Measurements from ENCODE around the gene TLR10.
"Not testable (repeated sequence)": the region's sequence is repeated elsewhere in the genome, so short reads cannot be mapped to it uniquely, and the experiment has no call there.

TLR10 gene

DNA sequence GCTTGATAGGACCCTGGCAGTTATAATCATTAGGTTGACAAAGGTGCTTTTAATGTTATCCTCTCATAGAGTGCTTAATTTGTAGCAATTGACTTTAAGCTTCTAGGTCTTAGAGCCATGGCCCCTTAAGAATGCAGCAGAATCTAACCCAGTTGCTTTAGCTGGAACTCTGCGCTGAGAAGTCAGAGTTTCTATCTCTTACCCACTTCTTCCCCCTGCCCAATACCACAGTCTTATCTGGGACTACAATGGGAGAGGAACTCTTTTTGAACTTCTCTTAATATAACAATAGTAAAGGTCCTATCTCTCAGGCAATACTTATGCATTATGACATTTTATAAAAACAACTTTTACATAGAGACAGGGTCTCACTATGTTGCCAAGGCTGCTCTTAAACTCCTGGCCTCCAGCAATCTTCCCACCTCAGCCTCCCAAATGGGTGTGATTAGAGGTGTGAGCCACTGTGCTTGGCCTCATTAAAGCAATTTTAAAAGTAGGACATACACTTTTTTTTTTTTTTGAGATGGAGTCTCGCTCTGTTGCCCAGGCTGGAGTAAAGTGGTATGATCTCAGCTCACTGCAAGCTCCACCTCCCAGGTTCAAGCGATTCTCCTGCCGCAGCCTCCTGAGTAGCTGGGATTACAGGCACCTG lies 1.8 kb downstream of the TLR10 start:
- Histone ChIP-seq H3K9me3 (ENCODE audit: severe bottlenecking) (no peaks in the 10 kb centered on the region), H3K4me3 (ENCODE audit: low read depth, low read length) (no peak overlapping the region), H3K36me3 (no peaks in the 10 kb centered on the region), H3K27ac (no peak overlapping the region), H3K27me3 (ENCODE audit: insufficient read depth, low read depth, severe bottlenecking) (no peaks in the 10 kb centered on the region)
- TF ChIP-seq CTCF (IDR thresholded peaks at IDR 0.05; ENCODE audit: low read depth, low read length) = no peak
- no peak for DNase-seq

DNA sequence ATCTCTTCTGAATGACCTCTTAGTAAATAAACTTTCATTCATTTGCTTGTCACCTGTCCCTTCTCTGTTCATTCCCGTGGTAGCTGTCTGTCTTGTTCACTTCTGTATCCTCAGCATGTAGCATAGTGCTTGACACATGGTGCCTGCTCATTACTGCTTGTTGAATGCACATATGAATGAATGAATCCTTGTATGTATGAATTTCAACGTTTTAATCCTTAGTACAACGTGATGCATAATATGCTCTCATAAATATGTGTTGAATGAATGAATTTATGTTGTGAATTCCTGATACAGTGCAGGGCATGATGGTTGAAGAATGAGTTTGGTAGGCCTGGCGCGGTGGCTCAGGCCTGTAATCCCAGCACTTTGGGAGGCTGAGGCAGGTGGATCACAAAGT lies 3.0 kb downstream of the TLR10 start:
- H3K36me3 ChIP-seq = no peaks in the 10 kb centered on the region
- TF ChIP-seq CTCF (IDR thresholded peaks at IDR 0.05; ENCODE audit: low read depth, low read length) = no peak
- no peak overlapping the region for H3K27ac ChIP-seq
- H3K27me3 ChIP-seq (ENCODE audit: insufficient read depth, low read depth, severe bottlenecking) = no peaks in the 10 kb centered on the region
- no peak for DNase-seq
- H3K4me3 ChIP-seq (ENCODE audit: low read depth, low read length) = no peak overlapping the region
- no peaks in the 10 kb centered on the region for H3K9me3 ChIP-seq (ENCODE audit: severe bottlenecking)

DNA sequence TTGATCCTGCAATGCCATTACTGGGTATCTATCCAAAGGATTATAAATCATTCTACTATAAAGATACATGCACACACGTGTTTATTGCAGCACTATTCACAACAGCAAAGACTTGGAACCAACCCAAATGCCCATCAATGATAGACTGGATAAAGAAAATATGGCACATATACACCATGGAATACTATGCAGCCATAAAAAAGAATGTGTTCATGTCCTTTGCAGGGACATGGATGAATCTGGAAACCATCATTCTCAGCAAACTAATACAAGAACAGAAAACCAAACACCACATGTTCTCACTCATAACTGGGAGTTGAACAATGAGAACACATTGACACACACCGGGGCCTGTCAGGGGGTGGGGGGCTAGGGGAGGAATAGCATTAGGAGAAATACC lies 4.9 kb downstream of the TLR10 start:
- not testable (repeated sequence) for H3K27ac ChIP-seq; DNase-seq; H3K27me3 ChIP-seq (ENCODE audit: insufficient read depth, low read depth, severe bottlenecking); H3K4me3 ChIP-seq (ENCODE audit: low read depth, low read length); H3K9me3 ChIP-seq (ENCODE audit: severe bottlenecking); H3K36me3 ChIP-seq

- H3K36me3 ChIP-seq = no peaks in the 10 kb centered on the region
- no peak overlapping the region for H3K27ac ChIP-seq
- no peak for TF ChIP-seq CTCF (IDR thresholded peaks at IDR 0.05; ENCODE audit: low read depth, low read length)
- no peak overlapping the region for H3K4me3 ChIP-seq (ENCODE audit: low read depth, low read length)
- H3K27me3 ChIP-seq (ENCODE audit: insufficient read depth, low read depth, severe bottlenecking) = no peaks in the 10 kb centered on the region
- H3K9me3 ChIP-seq (ENCODE audit: severe bottlenecking) = no peaks in the 10 kb centered on the region
- no peak for DNase-seq
Observed at GRCh38 chr4:38775326-38775725, 7.5 kb downstream of the TLR10 start.

DNA sequence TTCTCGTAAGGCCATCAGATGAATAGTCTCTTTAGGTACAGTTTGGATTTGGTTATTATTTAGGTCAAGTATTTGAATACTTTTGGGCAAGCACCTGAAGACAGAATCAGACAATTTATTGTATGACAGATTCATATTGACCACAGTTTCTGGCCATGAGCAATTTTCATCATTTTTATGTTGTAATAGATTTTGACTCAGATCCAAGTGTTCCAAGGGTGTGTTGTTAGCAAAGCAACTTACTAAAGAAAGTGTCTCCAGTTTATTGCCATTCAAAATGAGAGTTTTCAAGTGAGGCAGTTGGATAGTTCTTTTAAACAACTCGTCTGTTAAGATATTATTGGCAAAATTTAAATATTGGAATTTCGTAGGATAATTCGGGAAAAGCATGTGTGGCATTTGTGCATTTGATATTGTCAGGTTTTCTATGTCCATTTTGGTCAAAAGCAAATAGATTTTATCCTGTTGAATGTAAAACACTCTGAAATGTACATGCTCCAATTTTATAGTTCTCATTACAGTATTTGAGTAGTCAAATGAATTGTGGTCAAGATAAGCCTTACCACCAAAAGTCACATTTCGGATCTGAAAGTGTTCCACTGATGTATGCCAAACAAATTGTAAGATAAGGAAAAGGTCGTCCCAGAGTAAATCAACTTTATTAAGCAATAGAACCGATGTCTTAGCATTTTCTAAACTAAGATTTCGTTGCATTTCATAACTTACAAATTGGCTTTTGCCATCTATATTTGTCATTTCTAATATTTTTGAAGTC lies 8.4 kb downstream of the TLR10 start:
- Histone ChIP-seq H3K36me3 (no peaks in the 10 kb centered on the region), H3K27me3 (ENCODE audit: insufficient read depth, low read depth, severe bottlenecking) (no peaks in the 10 kb centered on the region), H3K9me3 (ENCODE audit: severe bottlenecking) (no peaks in the 10 kb centered on the region), H3K4me3 (ENCODE audit: low read depth, low read length) (no peak overlapping the region), H3K27ac (no peak overlapping the region)
- no peak for TF ChIP-seq CTCF (IDR thresholded peaks at IDR 0.05; ENCODE audit: low read depth, low read length)
- DNase-seq = no peak

GRCh38 chr4:38770281-38770680 lies 12.5 kb downstream of the TLR10 start:
- not testable (repeated sequence) for H3K27me3 ChIP-seq (ENCODE audit: insufficient read depth, low read depth, severe bottlenecking); H3K36me3 ChIP-seq; H3K27ac ChIP-seq; DNase-seq; H3K9me3 ChIP-seq (ENCODE audit: severe bottlenecking); H3K4me3 ChIP-seq (ENCODE audit: low read depth, low read length)

DNA sequence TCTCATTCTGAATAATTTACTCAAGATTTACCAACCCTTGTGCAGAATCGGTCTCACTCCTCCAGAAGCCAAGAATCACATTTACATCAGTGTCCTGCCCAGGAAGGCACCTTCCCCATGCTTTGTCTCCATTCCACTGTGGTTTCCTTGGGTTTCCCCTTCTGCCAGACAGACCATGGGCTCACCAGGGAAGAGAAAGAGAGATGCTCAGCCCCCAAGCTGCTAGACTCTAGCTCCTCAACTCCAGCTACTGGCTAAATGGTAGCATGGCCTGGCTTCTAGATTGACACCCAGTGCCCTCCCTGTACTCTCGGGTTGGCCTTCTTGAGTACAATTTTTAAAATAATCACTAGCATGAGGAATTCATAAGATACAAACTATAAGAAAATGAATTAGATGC lies 12.9 kb downstream of the TLR10 start:
- Histone ChIP-seq H3K36me3 (no peaks in the 10 kb centered on the region), H3K27me3 (ENCODE audit: insufficient read depth, low read depth, severe bottlenecking) (no peaks in the 10 kb centered on the region), H3K9me3 (ENCODE audit: severe bottlenecking) (no peaks in the 10 kb centered on the region), H3K4me3 (ENCODE audit: low read depth, low read length) (no peak overlapping the region), H3K27ac (no peak overlapping the region)
- TF ChIP-seq CTCF (IDR thresholded peaks at IDR 0.05; ENCODE audit: low read depth, low read length) = no peak
- no peak for DNase-seq

All from WERI-Rb-1 (cell line).